Measurements from ENCODE around the gene ZNF619. TPM values are rescaled to one million over a fixed set of nuclear protein-coding genes. Genes with fewer than 3 reads are reported as not detected.

ZNF619 gene
- total RNA-seq (ENCODE audit: low replicate concordance) = 7.3 and 7.9 TPM in 2 replicates
- long read RNA-seq, partial matches to known transcripts = 0 of 2 reads
- long read RNA-seq, other reads (novel, unspliced or antisense) = 2 of 2 reads

DNA sequence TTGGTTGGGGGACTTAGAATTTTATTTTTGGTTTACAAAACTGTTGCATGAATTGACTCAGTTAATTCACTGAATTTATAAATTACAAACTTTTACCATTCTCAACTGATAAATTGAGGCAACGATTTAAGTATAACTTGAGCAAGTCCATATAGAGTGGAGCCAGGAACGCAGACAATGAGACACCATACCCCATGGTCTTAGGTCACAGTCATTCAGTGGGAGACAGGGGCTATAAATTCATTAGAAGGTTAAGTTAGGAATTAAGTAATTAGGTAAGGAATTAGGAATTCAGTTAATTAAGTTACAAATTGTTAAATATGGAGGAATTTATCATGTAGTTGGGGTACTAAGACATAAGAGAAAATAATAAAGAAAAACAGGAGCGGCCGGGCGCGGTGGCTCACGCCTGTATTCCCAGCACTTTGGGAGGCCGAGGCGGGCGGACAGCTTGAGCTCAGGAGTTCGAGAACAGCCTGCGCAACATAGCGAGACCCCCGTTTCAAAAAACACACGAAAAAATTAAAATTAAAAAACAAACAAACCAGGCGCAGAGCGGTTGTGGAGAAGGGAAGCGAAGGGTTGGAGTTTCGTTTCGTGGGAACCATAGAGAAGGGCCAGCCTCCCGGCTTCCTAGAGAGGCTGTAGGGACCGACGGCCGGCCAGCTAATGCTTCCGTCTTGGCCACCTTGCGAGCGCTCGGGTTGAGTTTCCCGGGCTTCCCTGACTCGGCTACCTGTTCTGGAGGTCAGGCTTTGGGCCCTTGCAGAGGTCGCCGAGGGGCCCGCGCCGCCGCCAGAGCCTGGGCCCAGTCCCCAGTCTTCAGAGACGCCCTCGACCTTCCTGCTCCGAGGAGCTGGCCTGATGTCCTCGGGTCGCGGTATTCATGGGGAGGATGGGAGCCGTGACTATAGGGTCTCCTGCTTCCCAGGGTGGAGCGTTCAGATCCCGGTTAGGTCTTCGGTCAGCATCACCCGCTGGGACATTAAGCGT, at the start of gene ZNF619:
ZNF619 (plus strand) TSS at position 645 of the 993 bp plus-strand sequence. CDS start 858 bp downstream, outside the sequence.
- TF ChIP-seq, protein P1, sequence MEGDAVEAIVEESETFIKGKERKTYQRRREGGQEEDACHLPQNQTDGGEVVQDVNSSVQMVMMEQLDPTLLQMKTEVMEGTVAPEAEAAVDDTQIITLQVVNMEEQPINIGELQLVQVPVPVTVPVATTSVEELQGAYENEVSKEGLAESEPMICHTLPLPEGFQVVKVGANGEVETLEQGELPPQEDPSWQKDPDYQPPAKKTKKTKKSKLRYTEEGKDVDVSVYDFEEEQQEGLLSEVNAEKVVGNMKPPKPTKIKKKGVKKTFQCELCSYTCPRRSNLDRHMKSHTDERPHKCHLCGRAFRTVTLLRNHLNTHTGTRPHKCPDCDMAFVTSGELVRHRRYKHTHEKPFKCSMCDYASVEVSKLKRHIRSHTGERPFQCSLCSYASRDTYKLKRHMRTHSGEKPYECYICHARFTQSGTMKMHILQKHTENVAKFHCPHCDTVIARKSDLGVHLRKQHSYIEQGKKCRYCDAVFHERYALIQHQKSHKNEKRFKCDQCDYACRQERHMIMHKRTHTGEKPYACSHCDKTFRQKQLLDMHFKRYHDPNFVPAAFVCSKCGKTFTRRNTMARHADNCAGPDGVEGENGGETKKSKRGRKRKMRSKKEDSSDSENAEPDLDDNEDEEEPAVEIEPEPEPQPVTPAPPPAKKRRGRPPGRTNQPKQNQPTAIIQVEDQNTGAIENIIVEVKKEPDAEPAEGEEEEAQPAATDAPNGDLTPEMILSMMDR (conservative IDR thresholded peaks at IDR 0.05) = no peak
- Mint-ChIP-seq H3K9me3 (no peaks in the 10 kb centered on the region), H3K36me3 (no peaks in the 10 kb centered on the region), H3K4me1 (ENCODE audit: unreplicated experiment) (no peaks in the 10 kb centered on the region), H3K27ac (peak within 1 kb of the TSS; percentile 34), H3K27me3 (peaks cover 3% of the 10 kb centered on the region), H3K4me3 (peak within 1 kb of the TSS; percentile 87)
- DNase-seq (ENCODE audit: extremely low spot score, unreplicated experiment) = peak; percentile 77

DNA sequence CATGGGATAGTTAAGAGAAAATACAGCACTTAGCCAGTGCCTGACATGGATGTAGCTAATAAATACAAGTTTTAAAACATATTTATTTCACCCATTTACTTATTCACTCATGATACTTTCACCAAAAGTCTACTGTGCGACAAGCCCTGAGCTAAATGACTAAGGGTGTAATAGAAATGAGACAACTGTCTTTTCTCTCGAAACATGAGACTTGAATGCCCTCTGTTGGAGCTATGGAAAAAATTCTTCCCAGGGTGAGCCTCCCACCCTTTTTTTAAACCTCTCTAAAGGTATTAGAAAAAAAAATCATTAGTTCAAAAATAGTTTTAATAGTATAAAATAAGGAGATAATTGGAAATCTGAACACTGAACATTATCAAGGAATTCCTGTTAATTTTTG, 44.1 kb upstream of the ZNF619 start:
- TF ChIP-seq, protein P1 (conservative IDR thresholded peaks at IDR 0.05) = no peak
- Mint-ChIP-seq H3K36me3 (no peaks in the 10 kb centered on the region), H3K27me3 (peaks cover 5% of the 10 kb centered on the region), H3K27ac (no peak overlapping the region), H3K9me3 (no peaks in the 10 kb centered on the region), H3K4me3 (no peak overlapping the region), H3K4me1 (ENCODE audit: unreplicated experiment) (no peaks in the 10 kb centered on the region)
- no peak for DNase-seq (ENCODE audit: extremely low spot score, unreplicated experiment)

DNA sequence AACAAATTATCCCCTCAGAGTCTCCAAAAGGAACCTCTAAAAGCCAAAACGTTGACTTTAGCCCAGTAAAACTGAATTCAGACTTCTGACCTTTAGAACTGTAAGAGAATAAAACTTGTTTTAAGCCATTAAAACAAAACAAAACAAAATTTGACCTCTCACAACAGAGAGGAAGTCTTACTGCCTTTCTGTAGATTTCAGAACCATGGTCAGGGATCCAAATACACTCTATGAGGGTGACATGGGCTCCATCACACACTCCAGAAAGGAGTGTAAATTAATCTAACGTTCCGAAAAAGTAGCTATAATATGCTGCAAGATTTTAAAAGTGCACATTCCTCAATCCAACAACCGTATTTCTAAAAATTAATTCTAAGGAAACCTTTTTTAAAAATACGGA, 39.0 kb upstream of the ZNF619 start:
- DNase-seq (ENCODE audit: extremely low spot score, unreplicated experiment) = no peak
- H3K27me3 Mint-ChIP-seq = no peaks in the 10 kb centered on the region
- no peaks in the 10 kb centered on the region for H3K4me1 Mint-ChIP-seq (ENCODE audit: unreplicated experiment)
- no peaks in the 10 kb centered on the region for H3K36me3 Mint-ChIP-seq
- no peaks in the 10 kb centered on the region for H3K9me3 Mint-ChIP-seq
- TF ChIP-seq, protein P1 (conservative IDR thresholded peaks at IDR 0.05) = no peak
- no peak overlapping the region for H3K27ac Mint-ChIP-seq
- H3K4me3 Mint-ChIP-seq = no peak overlapping the region

DNA sequence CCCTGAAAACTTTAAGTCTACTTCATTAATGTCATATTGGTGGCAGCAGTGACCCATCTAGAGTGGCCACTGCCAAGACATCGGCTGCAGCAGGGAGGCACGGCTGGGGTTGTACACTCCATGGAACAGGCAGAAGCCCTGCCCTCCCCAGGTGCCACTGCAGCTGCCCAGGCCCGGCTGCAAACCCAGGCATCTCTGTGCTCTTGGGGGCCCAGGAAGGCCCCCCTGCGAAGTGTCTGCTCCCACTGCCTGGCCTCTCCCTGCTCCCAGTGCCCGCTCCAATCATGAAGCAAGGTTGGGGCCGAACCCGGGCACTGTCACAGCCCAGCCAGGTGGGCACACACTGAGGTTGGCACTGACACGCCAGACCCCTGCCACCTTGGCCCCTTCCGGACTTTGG, 31.9 kb upstream of the ZNF619 start:
- H3K9me3 Mint-ChIP-seq = no peaks in the 10 kb centered on the region
- H3K27me3 Mint-ChIP-seq = no peaks in the 10 kb centered on the region
- TF ChIP-seq, protein P1 (conservative IDR thresholded peaks at IDR 0.05) = no peak
- DNase-seq (ENCODE audit: extremely low spot score, unreplicated experiment) = no peak
- no peaks in the 10 kb centered on the region for H3K36me3 Mint-ChIP-seq
- H3K27ac Mint-ChIP-seq = no peak overlapping the region
- H3K4me1 Mint-ChIP-seq (ENCODE audit: unreplicated experiment) = no peaks in the 10 kb centered on the region
- H3K4me3 Mint-ChIP-seq = no peak overlapping the region

DNA sequence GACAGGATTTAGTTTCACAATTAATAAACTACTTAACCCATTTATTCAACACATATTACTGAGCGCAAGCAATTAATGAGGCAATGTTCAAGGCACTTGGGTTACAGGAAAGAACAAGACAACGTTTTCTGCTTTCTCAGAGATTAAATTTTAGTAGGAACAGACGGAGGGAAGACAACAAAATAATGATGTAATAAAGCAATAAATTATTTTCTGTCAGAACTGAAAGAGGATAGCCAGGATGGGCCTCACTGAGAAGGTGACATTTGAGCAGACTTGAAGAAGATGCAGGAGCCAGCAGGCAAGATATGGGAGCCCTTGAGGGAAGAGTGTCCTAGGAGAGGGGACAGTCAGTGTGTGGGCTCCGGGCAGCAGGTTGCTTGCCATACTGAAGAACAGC, 31.0 kb upstream of the ZNF619 start:
- DNase-seq (ENCODE audit: extremely low spot score, unreplicated experiment) = no peak
- TF ChIP-seq, protein P1 (conservative IDR thresholded peaks at IDR 0.05) = no peak
- H3K4me1 Mint-ChIP-seq (ENCODE audit: unreplicated experiment) = no peaks in the 10 kb centered on the region
- no peak overlapping the region for H3K4me3 Mint-ChIP-seq
- no peaks in the 10 kb centered on the region for H3K36me3 Mint-ChIP-seq
- H3K27ac Mint-ChIP-seq = no peak overlapping the region
- H3K27me3 Mint-ChIP-seq = no peaks in the 10 kb centered on the region
- no peaks in the 10 kb centered on the region for H3K9me3 Mint-ChIP-seq
